ENCODE measurements around the gene PCGF3.
A peak's percentile ranks its signal among the peaks of the same experiment; 100 is the strongest.

The PCGF3 gene

GRCh38 chr4:705278-706082 lies at the start of gene PCGF3:
TSS of gene PCGF3 (plus strand) at chr4:705832. CDS start at chr4:733681, 27,849 bp downstream.
- peaks cover 9% of the 10 kb centered on the region for H3K27me3 ChIP-seq (ENCODE audit: control insufficient read depth, insufficient read depth, low read length)
- H3K9ac ChIP-seq (ENCODE audit: low read length): peak within 1 kb of the TSS; percentile 94
- H3K36me3 ChIP-seq (ENCODE audit: control insufficient read depth, insufficient read depth, low read length): peaks cover 19% of the 10 kb centered on the region
- peak within 1 kb of the TSS; percentile 99 for H3K27ac ChIP-seq (ENCODE audit: low read depth, low read length)
- peaks cover 3% of the 10 kb centered on the region; the same call in 1 of the 2 replicates for H3K9me3 ChIP-seq (ENCODE audit: control insufficient read depth, insufficient read depth, low read depth, low read length)
- peaks cover 5% of the 10 kb centered on the region; the same call in 1 of the 2 replicates for H3K4me1 ChIP-seq (ENCODE audit: control insufficient read depth, insufficient read depth, low read length)
- H3K4me3 ChIP-seq (ENCODE audit: low read depth, low read length): peak within 1 kb of the TSS; percentile 89

GRCh38 chr4:656436-657337 lies 48.9 kb upstream of the PCGF3 start:
- Histone ChIP-seq H3K9ac (ENCODE audit: low read length) (no peak overlapping the region), H3K27ac (ENCODE audit: low read depth, low read length) (no peak overlapping the region), H3K4me1 (ENCODE audit: control insufficient read depth, insufficient read depth, low read length) (no peaks in the 10 kb centered on the region), H3K9me3 (ENCODE audit: control insufficient read depth, insufficient read depth, low read depth, low read length) (no peaks in the 10 kb centered on the region), H3K27me3 (ENCODE audit: control insufficient read depth, insufficient read depth, low read length) (no peaks in the 10 kb centered on the region), H3K4me3 (ENCODE audit: low read depth, low read length) (no peak overlapping the region), H3K36me3 (ENCODE audit: control insufficient read depth, insufficient read depth, low read length) (no peaks in the 10 kb centered on the region; the same call in none of the 2 replicates)

- H3K27ac ChIP-seq (ENCODE audit: low read depth, low read length): no peak overlapping the region
- H3K27me3 ChIP-seq (ENCODE audit: control insufficient read depth, insufficient read depth, low read length): no peaks in the 10 kb centered on the region
- H3K4me1 ChIP-seq (ENCODE audit: control insufficient read depth, insufficient read depth, low read length): no peaks in the 10 kb centered on the region
- H3K4me3 ChIP-seq (ENCODE audit: low read depth, low read length): no peak overlapping the region
- H3K9me3 ChIP-seq (ENCODE audit: control insufficient read depth, insufficient read depth, low read depth, low read length): no peaks in the 10 kb centered on the region
- no peak overlapping the region for H3K9ac ChIP-seq (ENCODE audit: low read length)
- H3K36me3 ChIP-seq (ENCODE audit: control insufficient read depth, insufficient read depth, low read length): no peaks in the 10 kb centered on the region; the same call in none of the 2 replicates
Observed at GRCh38 chr4:657338-657833, 48.2 kb upstream of the PCGF3 start.

- Histone ChIP-seq H3K4me3 (ENCODE audit: low read depth, low read length) (no peak overlapping the region), H3K9ac (ENCODE audit: low read length) (no peak overlapping the region), H3K27ac (ENCODE audit: low read depth, low read length) (no peak overlapping the region), H3K36me3 (ENCODE audit: control insufficient read depth, insufficient read depth, low read length) (no peaks in the 10 kb centered on the region; the same call in none of the 2 replicates), H3K4me1 (ENCODE audit: control insufficient read depth, insufficient read depth, low read length) (peaks cover 1% of the 10 kb centered on the region; the same call in 1 of the 2 replicates), H3K9me3 (ENCODE audit: control insufficient read depth, insufficient read depth, low read depth, low read length) (no peaks in the 10 kb centered on the region), H3K27me3 (ENCODE audit: control insufficient read depth, insufficient read depth, low read length) (no peaks in the 10 kb centered on the region)
Observed at GRCh38 chr4:657834-658667, 47.6 kb upstream of the PCGF3 start.

GRCh38 chr4:658681-659667 lies 46.7 kb upstream of the PCGF3 start:
- Histone ChIP-seq H3K4me1 (ENCODE audit: control insufficient read depth, insufficient read depth, low read length) (peaks cover 4% of the 10 kb centered on the region; the same call in 1 of the 2 replicates), H3K9me3 (ENCODE audit: control insufficient read depth, insufficient read depth, low read depth, low read length) (no peaks in the 10 kb centered on the region), H3K27me3 (ENCODE audit: control insufficient read depth, insufficient read depth, low read length) (no peaks in the 10 kb centered on the region), H3K9ac (ENCODE audit: low read length) (no peak overlapping the region), H3K27ac (ENCODE audit: low read depth, low read length) (no peak overlapping the region), H3K4me3 (ENCODE audit: low read depth, low read length) (no peak overlapping the region), H3K36me3 (ENCODE audit: control insufficient read depth, insufficient read depth, low read length) (no peaks in the 10 kb centered on the region; the same call in none of the 2 replicates)

- peaks cover 4% of the 10 kb centered on the region; the same call in 1 of the 2 replicates for H3K4me1 ChIP-seq (ENCODE audit: control insufficient read depth, insufficient read depth, low read length)
- H3K27ac ChIP-seq (ENCODE audit: low read depth, low read length): no peak overlapping the region
- H3K27me3 ChIP-seq (ENCODE audit: control insufficient read depth, insufficient read depth, low read length): no peaks in the 10 kb centered on the region
- H3K36me3 ChIP-seq (ENCODE audit: control insufficient read depth, insufficient read depth, low read length): no peaks in the 10 kb centered on the region; the same call in none of the 2 replicates
- H3K4me3 ChIP-seq (ENCODE audit: low read depth, low read length): no peak overlapping the region
- H3K9ac ChIP-seq (ENCODE audit: low read length): no peak overlapping the region
- no peaks in the 10 kb centered on the region for H3K9me3 ChIP-seq (ENCODE audit: control insufficient read depth, insufficient read depth, low read depth, low read length)
Observed at GRCh38 chr4:659851-660250, 45.8 kb upstream of the PCGF3 start.

GRCh38 chr4:660401-660800 lies 45.2 kb upstream of the PCGF3 start:
- Histone ChIP-seq H3K9ac (ENCODE audit: low read length) (no peak overlapping the region), H3K9me3 (ENCODE audit: control insufficient read depth, insufficient read depth, low read depth, low read length) (no peaks in the 10 kb centered on the region)

GRCh38 chr4:661231-661630 lies 44.4 kb upstream of the PCGF3 start:
- H3K9ac ChIP-seq (ENCODE audit: low read length): no peak overlapping the region
- no peak overlapping the region for H3K4me3 ChIP-seq (ENCODE audit: low read depth, low read length)
- no peaks in the 10 kb centered on the region for H3K9me3 ChIP-seq (ENCODE audit: control insufficient read depth, insufficient read depth, low read depth, low read length)
- peaks cover 4% of the 10 kb centered on the region; the same call in 1 of the 2 replicates for H3K4me1 ChIP-seq (ENCODE audit: control insufficient read depth, insufficient read depth, low read length)
- H3K27me3 ChIP-seq (ENCODE audit: control insufficient read depth, insufficient read depth, low read length): no peaks in the 10 kb centered on the region
- H3K27ac ChIP-seq (ENCODE audit: low read depth, low read length): no peak overlapping the region
- no peaks in the 10 kb centered on the region; the same call in none of the 2 replicates for H3K36me3 ChIP-seq (ENCODE audit: control insufficient read depth, insufficient read depth, low read length)

More at GRCh38 chr4:660401-660800, 45.2 kb upstream of the PCGF3 start:
- H3K4me3 ChIP-seq (ENCODE audit: low read depth, low read length): no peak overlapping the region
- no peaks in the 10 kb centered on the region; the same call in none of the 2 replicates for H3K36me3 ChIP-seq (ENCODE audit: control insufficient read depth, insufficient read depth, low read length)
- no peak overlapping the region for H3K27ac ChIP-seq (ENCODE audit: low read depth, low read length)
- H3K4me1 ChIP-seq (ENCODE audit: control insufficient read depth, insufficient read depth, low read length): peaks cover 4% of the 10 kb centered on the region; the same call in 1 of the 2 replicates
- H3K27me3 ChIP-seq (ENCODE audit: control insufficient read depth, insufficient read depth, low read length): no peaks in the 10 kb centered on the region

- Histone ChIP-seq H3K9ac (ENCODE audit: low read length) (no peak overlapping the region), H3K4me1 (ENCODE audit: control insufficient read depth, insufficient read depth, low read length) (peaks cover 4% of the 10 kb centered on the region; the same call in 1 of the 2 replicates), H3K27me3 (ENCODE audit: control insufficient read depth, insufficient read depth, low read length) (no peaks in the 10 kb centered on the region), H3K36me3 (ENCODE audit: control insufficient read depth, insufficient read depth, low read length) (no peaks in the 10 kb centered on the region; the same call in none of the 2 replicates), H3K27ac (ENCODE audit: low read depth, low read length) (no peak overlapping the region), H3K9me3 (ENCODE audit: control insufficient read depth, insufficient read depth, low read depth, low read length) (no peaks in the 10 kb centered on the region), H3K4me3 (ENCODE audit: low read depth, low read length) (no peak overlapping the region)
Observed at GRCh38 chr4:661881-662761, 43.5 kb upstream of the PCGF3 start.

Measured in HUES6 (cell line).